ENCODE results near the gene ICOS. TPM values are rescaled to one million over a fixed set of nuclear protein-coding genes. Genes with fewer than 3 reads are reported as not detected.

Gene ICOS
- polyA plus RNA-seq, 1 donor from 2014 or later = not detected

GRCh38 chr2:203893401-203893800 is 43.2 kb upstream of the ICOS start (continued):
- TF ChIP-seq, protein P1, sequence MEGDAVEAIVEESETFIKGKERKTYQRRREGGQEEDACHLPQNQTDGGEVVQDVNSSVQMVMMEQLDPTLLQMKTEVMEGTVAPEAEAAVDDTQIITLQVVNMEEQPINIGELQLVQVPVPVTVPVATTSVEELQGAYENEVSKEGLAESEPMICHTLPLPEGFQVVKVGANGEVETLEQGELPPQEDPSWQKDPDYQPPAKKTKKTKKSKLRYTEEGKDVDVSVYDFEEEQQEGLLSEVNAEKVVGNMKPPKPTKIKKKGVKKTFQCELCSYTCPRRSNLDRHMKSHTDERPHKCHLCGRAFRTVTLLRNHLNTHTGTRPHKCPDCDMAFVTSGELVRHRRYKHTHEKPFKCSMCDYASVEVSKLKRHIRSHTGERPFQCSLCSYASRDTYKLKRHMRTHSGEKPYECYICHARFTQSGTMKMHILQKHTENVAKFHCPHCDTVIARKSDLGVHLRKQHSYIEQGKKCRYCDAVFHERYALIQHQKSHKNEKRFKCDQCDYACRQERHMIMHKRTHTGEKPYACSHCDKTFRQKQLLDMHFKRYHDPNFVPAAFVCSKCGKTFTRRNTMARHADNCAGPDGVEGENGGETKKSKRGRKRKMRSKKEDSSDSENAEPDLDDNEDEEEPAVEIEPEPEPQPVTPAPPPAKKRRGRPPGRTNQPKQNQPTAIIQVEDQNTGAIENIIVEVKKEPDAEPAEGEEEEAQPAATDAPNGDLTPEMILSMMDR (IDR thresholded peaks at IDR 0.05; ENCODE audit: poor library complexity, severe bottlenecking) = no peak
- no peak for TF ChIP-seq EZH2 (IDR thresholded peaks at IDR 0.05; ENCODE audit: borderline replicate concordance, insufficient read depth, low read length, poor library complexity, severe bottlenecking)

DNA sequence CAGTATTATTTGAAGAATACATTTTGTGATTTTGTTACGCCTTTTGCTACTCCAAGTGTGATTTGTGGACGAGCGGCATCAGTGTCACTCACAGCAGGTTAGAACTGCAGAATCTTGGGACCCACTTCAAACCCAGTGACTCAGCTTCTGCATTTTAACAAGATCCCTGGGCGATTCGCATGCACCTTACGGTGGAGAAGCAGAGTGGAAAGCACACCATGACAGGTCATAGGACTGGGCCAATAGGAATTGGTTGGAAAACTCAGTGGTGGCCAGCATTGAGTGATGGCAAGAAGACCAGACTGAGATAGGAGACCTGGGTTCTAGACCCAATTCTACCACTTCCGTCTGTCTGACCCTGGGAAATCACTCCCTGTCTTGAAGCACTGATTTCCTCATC is 42.7 kb upstream of the ICOS start:
- H3K4me2 ChIP-seq (ENCODE audit: low read length) = no peak overlapping the region
- H3K9me2 ChIP-seq (ENCODE audit: insufficient read depth, low read length) = no peaks in the 10 kb centered on the region
- H3K9me3 ChIP-seq (ENCODE audit: low read length) = no peaks in the 10 kb centered on the region
- no peak for TF ChIP-seq MXI1 (conservative IDR thresholded peaks at IDR 0.05; ENCODE audit: poor library complexity, severe bottlenecking)
- no peak for TF ChIP-seq EP300 (conservative IDR thresholded peaks at IDR 0.05; ENCODE audit: poor library complexity, severe bottlenecking)
- TF ChIP-seq, protein P1 (IDR thresholded peaks at IDR 0.05; ENCODE audit: poor library complexity, severe bottlenecking) = no peak
- TF ChIP-seq EZH2 (IDR thresholded peaks at IDR 0.05; ENCODE audit: borderline replicate concordance, insufficient read depth, low read length, poor library complexity, severe bottlenecking) = no peak
- TF ChIP-seq TAF1 (IDR thresholded peaks at IDR 0.05; ENCODE audit: low read depth) = no peak
- no peak for TF ChIP-seq POLR2AphosphoS5 (IDR thresholded peaks at IDR 0.05)
- TF ChIP-seq, protein P2, sequence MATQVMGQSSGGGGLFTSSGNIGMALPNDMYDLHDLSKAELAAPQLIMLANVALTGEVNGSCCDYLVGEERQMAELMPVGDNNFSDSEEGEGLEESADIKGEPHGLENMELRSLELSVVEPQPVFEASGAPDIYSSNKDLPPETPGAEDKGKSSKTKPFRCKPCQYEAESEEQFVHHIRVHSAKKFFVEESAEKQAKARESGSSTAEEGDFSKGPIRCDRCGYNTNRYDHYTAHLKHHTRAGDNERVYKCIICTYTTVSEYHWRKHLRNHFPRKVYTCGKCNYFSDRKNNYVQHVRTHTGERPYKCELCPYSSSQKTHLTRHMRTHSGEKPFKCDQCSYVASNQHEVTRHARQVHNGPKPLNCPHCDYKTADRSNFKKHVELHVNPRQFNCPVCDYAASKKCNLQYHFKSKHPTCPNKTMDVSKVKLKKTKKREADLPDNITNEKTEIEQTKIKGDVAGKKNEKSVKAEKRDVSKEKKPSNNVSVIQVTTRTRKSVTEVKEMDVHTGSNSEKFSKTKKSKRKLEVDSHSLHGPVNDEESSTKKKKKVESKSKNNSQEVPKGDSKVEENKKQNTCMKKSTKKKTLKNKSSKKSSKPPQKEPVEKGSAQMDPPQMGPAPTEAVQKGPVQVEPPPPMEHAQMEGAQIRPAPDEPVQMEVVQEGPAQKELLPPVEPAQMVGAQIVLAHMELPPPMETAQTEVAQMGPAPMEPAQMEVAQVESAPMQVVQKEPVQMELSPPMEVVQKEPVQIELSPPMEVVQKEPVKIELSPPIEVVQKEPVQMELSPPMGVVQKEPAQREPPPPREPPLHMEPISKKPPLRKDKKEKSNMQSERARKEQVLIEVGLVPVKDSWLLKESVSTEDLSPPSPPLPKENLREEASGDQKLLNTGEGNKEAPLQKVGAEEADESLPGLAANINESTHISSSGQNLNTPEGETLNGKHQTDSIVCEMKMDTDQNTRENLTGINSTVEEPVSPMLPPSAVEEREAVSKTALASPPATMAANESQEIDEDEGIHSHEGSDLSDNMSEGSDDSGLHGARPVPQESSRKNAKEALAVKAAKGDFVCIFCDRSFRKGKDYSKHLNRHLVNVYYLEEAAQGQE (IDR thresholded peaks at IDR 0.05; ENCODE audit: borderline replicate concordance) = no peak
- no peak for TF ChIP-seq SMC3 (conservative IDR thresholded peaks at IDR 0.05; ENCODE audit: poor library complexity)
- TF ChIP-seq RAD21 (conservative IDR thresholded peaks at IDR 0.05) = no peak
- no peaks in the 10 kb centered on the region for H4K20me1 ChIP-seq (ENCODE audit: insufficient read depth)
- H3F3A ChIP-seq (ENCODE audit: insufficient read depth, low read length, poor library complexity, severe bottlenecking) = no peaks in the 10 kb centered on the region
- no peak overlapping the region for H3K4me3 ChIP-seq (ENCODE audit: low read length)
- no peak overlapping the region for H3K9ac ChIP-seq (ENCODE audit: low read length)
- H2AFZ ChIP-seq (ENCODE audit: low read depth, low read length) = no peak overlapping the region
- no peaks in the 10 kb centered on the region for H3K79me2 ChIP-seq (replicated peaks; ENCODE audit: insufficient read depth, low read length)
- H3K27ac ChIP-seq (ENCODE audit: low read length) = no peak overlapping the region
- no peaks in the 10 kb centered on the region for H3K27me3 ChIP-seq (ENCODE audit: insufficient read depth, low read depth, low read length)
- no peaks in the 10 kb centered on the region for H3K36me3 ChIP-seq (ENCODE audit: insufficient read depth, low read length)

- TF ChIP-seq POLR2AphosphoS5 (IDR thresholded peaks at IDR 0.05) (no peak), RAD21 (conservative IDR thresholded peaks at IDR 0.05) (no peak), EZH2 (IDR thresholded peaks at IDR 0.05; ENCODE audit: borderline replicate concordance, insufficient read depth, low read length, poor library complexity, severe bottlenecking) (no peak), SMC3 (conservative IDR thresholded peaks at IDR 0.05; ENCODE audit: poor library complexity) (no peak), EP300 (conservative IDR thresholded peaks at IDR 0.05; ENCODE audit: poor library complexity, severe bottlenecking) (no peak), TAF1 (IDR thresholded peaks at IDR 0.05; ENCODE audit: low read depth) (no peak), MXI1 (conservative IDR thresholded peaks at IDR 0.05; ENCODE audit: poor library complexity, severe bottlenecking) (no peak)
- TF ChIP-seq, protein P1 (IDR thresholded peaks at IDR 0.05; ENCODE audit: poor library complexity, severe bottlenecking) = no peak
- TF ChIP-seq, protein P2 (IDR thresholded peaks at IDR 0.05; ENCODE audit: borderline replicate concordance) = no peak
- Histone ChIP-seq H3K9ac (ENCODE audit: low read length) (no peak overlapping the region), H4K20me1 (ENCODE audit: insufficient read depth) (no peaks in the 10 kb centered on the region), H3K4me2 (ENCODE audit: low read length) (no peak overlapping the region), H3K36me3 (ENCODE audit: insufficient read depth, low read length) (no peaks in the 10 kb centered on the region), H3K79me2 (replicated peaks; ENCODE audit: insufficient read depth, low read length) (no peaks in the 10 kb centered on the region), H2AFZ (ENCODE audit: low read depth, low read length) (no peak overlapping the region), H3K9me2 (ENCODE audit: insufficient read depth, low read length) (no peaks in the 10 kb centered on the region), H3K27me3 (ENCODE audit: insufficient read depth, low read depth, low read length) (no peaks in the 10 kb centered on the region), H3K27ac (ENCODE audit: low read length) (no peak overlapping the region), H3K9me3 (ENCODE audit: low read length) (no peaks in the 10 kb centered on the region), H3F3A (ENCODE audit: insufficient read depth, low read length, poor library complexity, severe bottlenecking) (no peaks in the 10 kb centered on the region), H3K4me3 (ENCODE audit: low read length) (no peak overlapping the region)
Observed at GRCh38 chr2:203894262-203894661, 42.3 kb upstream of the ICOS start.
